NCI-H2029 (cell line): ENCODE data around the gene IFNG-AS1.

ENCODE experiments used
- DNase-seq: peaks from one replicate; lab custom pipeline; 2025; lab: John Stamatoyannopoulos, UW

Gene IFNG-AS1

DNA sequence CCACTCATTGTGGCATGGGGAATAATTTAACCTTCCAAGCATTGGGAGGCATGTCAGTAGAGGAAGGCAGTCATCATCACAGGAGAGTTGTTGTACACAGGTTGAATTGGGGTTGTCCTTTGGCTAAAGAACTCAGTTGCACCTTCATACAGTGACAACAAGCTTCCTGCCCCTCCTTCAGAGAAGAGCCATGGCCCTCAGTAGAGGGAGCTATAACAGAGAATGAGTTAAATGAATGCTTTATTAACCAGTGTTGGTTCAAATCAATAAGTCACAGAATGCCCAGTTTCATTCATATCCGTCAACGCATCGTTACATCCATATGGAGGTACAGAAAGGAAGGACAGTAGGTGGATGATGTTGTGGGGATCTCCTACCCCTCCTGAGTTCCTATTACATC, 4.8 kb downstream of the IFNG-AS1 start:
- no peak for DNase-seq

DNA sequence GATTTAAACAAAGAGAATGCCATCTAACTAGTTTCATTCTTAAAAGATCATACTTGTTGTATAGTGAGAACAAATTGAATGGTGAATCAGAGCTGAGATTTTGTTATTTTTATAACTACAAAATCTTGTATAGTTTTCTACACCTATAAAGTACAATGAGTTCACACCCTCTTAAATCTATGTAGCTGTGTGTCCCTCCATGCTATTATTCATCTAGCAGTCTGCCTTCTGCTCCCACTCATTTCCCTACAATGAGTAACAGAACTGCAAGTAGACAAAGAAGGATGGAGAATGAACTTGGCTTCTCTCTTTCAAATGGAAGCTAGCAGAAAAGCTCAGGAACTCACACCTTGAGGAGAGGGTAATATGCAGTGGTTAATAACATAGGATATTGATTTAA, 7.1 kb downstream of the IFNG-AS1 start:
- no peak for DNase-seq

DNA sequence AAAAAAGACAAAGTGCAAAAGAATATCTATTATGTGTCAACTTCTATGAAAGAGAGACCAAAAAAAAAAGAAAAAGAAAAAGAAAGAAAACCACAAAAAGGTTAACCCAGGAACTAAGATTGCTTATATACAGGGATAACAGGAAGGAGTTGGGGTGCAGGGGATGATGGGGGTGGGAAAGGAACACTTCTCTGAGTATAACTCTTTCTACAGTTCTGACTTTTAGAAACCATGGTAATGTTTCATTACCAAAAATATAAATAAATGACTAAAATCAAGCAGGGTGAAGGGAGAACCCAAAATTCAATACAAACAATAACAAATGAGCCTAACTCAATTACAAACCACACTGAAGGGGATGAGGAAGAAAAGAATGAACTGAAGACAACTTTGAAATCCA, 9.1 kb downstream of the IFNG-AS1 start:
- no peak for DNase-seq

DNA sequence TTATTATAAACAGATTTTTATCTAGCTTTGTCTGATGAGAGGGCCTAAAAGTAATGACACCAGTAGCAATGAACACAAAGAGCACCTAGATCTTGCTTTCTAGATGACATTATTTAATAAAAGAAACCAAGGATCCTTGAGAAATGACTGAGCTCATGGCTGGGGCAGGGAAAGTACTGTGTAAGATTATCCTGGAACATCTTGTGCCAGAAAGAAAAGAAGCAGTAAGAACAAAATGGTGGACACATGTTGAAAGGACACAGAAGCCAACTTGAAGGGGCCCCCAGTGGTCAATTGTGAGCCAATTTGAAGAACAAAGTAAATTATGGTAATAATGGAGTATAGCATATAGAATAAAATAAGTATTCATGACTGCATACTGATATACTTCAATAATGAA, 10.0 kb downstream of the IFNG-AS1 start:
- DNase-seq, result no peak

DNA sequence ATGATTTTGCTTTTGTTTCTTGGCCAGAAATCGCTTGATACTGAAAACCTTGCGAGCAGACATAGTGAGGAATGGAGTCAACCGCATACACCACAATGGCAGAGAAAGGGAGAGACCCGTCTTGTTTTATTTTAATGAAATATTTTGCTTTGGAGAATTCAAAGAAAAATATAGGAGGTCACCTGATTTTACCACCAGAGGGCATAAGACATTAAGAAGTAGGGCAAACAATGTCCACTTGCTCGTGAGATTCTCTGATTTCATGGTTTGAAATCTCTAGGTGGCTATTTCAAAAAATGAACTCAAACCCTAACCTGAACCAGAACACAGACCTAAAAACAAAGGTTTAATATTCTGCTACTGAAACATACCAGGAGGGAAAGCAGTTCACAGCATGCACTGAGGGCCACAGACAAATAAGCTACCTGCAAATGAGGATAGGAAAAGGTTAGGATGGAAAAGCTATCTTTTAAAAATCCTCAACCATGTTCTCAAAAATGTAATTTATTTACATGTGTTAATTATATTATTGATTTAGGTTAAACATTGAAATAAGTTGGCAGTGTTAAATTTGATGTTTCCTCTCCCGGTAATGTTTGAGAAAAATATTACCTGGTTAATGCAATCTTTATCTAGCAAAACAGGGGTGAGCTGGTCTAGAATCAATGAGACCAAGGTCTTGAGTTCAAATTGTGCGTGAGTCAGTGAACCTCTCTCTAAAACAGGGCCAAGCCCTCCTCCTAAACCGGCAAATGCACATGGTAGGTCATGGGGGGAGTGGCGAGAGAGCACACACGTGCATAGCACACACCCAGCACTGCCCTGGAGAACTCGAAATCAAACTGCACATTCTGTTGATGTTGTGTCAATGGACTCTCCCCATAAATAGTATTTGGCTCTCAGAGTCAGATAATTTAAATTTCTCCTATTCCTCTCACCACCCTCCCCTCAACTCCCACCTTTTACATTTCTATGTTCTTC, 12.5 kb downstream of the IFNG-AS1 start:
- DNase-seq, result no peak

DNA sequence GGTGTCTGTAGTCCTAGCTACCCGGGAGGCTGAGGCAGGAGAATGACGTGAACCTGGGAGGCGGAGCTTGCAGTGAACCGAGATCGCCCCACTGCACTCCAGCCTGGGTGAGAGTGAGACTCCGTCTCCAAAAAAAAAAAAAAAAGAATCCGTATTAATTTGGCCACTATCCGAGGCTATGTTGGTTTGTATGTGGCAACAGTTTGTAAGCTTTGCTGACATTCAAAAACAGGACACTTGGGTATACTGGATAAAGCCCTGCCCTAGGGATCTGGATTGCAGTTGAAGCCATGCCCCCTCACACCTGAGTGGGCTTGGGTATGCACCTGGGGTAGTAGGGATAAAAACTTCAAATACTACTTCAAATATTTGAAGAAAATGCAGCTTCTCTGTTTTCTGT, 14.5 kb downstream of the IFNG-AS1 start:
- DNase-seq, result no peak

DNA sequence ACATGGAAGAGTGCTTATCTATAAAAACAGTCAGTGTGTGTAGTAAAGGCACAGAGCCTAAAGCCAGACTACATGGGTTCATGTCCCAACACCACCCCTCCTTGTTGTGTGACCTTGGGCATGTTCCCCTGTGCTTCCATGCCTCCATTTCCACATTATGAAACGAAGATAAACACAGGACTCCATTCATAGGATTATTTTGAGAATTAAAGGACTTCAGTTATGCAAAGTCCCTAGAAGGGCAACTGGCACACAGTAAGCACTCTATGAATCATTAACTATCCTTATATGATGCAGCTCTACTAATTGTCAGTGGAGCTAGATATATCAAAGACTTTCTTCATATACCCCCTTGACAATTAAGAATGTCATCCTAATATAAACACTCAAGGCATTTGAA, 17.8 kb downstream of the IFNG-AS1 start:
- DNase-seq, result no peak

DNA sequence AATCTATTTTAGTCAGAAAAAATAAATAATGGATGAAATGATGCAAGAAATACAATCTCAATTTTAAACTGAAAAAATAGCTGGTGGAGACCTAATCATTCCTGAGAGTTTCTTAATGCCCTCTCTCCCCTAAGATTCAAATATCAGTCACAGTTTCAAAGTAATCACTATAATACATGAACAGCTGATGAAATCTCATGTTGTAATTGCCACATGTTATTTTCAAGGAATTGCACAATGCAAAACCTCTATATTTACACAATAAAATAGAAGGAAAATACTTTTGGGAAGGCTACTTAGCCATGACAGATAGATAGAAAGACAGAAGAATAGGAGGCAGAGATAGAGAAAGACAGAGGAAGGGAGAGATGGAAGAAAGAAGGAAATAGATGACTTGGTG, 18.2 kb downstream of the IFNG-AS1 start:
- no peak for DNase-seq

DNA sequence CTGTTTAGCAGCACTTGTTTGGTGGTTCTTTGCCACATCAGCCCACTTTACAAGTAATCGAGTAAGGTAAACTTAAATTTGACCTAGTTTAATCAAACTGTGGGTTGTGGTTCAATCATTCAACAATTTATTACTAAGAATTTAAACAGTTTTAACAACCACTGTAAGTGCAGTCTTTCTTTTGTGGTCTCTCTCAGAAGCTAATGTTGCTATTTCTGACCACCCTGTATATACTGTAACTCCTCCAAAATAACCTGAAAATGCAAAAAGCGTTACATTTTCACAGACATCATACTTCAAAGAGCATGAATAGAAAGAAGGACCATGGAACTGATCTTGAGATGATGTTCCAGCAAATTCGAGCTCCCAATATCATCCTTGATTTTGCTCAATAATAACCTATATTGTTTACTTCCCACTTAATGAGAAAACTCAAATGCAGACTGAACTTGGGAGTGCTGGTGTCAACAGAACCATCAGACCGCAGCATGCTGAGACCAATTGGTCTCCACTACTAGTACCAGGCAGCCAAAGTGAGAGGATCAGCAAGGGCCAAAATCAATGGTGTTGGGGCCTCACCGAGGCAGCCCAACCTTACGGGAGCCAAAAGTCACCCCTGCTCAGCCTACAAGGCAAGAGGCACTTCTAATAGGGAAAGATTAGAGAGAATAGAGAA, 22.1 kb downstream of the IFNG-AS1 start:
- DNase-seq, result no peak

DNA sequence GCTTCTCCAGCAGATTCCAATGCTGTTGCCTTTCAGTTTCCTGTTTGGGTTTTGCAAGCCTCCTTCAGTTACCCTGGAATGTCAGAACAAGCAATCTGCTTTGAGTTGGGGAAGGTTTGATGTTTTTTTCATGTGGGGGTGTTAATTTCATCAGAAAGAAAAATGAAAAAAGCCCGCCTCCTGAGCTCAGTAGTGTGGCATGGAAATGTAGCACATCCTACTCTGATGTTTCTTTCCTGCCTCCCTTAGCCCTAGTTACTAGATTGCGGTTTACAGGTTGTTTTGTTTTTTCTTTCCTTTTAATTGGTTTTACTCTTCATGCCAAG, 22.6 kb downstream of the IFNG-AS1 start:
- no peak for DNase-seq

DNA sequence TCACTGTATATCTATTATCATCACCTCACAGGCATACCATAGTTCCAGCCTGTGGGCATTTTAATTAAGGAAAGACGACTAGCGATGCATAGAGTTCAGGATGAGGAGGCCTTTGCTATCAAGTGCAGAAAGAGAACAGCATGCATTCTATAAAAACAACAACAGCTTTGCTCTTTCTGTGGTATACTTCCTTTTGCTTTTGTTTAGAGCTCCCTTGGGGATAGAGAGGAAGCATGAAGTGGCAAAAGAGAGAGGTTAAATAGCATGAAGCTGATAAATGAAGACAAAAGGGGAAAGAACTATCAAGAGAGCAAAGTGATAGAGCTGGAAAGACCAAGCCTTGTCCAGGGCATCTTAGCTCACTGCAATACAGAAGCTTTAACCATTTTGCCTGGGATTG, 23.5 kb downstream of the IFNG-AS1 start:
- DNase-seq, result no peak

DNA sequence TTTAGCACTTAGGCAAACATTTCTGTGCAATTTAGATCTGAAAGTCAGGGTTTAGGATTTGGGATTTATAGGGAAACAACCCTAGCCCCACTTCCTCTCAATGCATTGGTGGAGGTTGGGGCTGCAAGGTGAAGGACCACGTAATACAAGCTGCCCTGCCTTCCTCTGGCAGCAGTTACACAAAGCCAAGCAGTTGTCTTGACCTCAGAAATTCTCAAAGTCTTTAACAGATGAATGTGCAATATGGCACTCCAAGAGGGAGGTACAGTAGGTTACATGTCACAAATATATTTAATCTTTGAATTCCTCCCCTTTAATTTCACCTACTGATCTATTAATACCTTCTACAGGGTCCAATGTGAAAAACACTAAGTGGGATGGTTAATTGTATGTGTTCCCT, 23.9 kb downstream of the IFNG-AS1 start:
- DNase-seq, result no peak

DNA sequence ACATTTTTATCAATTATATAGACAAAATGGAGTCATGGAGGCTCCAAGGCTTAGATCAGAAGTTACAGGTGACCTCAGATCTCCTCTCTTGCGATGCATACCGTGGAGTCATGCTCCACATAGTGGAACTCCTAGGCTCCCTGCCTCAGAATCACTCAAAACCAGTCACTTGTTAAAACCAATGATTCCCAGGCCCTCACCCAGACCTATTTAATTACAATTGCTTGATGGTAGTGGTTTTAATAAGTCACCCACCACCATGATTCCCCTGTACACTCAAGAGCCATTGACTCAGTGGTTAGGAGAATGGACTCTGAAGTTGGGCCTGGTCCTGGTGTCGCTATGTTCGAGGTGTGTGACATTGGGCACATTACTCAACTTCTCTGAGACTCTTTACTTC, 26.9 kb downstream of the IFNG-AS1 start:
- no peak for DNase-seq

DNA sequence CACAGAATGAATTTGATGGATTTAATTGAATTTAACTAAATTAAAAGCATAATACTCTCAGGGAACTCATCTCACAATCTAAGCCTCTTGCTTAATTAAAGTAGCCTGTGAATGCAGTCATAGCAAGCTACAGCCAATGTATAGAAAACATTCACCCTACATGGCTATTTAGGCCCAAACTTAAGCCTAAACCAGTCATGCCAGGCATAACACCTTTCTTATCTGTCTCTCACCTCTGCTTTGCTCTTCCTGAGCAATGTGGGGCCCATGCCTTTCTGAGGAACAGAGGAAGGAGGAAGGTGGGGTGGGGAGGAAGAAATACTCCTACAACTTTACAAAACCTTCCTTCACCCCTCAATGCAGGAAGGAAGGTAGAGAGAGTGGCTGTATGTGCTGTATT, 29.1 kb downstream of the IFNG-AS1 start:
- DNase-seq, result no peak

DNA sequence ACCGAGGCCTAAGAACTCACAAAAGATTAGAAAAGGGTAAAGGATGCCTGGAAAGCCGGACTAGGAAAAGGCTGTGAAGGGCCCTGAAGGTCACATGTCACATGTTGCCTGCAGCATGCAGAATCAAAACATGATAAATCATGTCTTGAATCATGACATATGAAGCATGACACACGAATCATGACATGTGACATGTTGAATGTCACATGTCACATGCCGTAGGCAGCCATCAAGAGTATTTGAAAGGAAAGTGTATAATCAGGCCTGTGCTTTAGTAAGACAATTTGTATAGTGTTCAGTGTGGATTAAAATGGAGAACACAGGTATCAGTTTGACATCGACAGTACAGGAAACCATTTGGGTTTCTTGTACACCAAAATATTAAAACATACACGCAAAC, 30.8 kb downstream of the IFNG-AS1 start:
- no peak for DNase-seq

DNA sequence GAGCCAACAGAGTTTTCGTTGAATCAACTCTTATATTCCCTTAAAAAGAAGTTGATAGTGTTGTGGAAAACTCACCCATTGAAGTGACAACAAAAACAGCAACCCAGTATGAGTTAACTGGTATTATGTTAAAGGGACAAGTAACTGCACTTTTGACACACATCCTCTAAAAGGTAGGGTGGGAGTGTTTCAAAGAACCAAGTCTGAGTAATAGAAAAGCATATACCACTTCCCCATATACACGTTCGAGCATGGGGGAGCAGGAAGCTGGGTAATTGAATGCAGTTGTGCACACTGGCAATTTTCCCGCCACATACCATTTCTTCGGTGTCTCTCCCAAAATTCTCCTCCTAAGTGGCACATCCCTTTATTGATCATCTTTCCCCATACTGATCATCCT, 31.5 kb downstream of the IFNG-AS1 start:
- DNase-seq, result no peak

DNA sequence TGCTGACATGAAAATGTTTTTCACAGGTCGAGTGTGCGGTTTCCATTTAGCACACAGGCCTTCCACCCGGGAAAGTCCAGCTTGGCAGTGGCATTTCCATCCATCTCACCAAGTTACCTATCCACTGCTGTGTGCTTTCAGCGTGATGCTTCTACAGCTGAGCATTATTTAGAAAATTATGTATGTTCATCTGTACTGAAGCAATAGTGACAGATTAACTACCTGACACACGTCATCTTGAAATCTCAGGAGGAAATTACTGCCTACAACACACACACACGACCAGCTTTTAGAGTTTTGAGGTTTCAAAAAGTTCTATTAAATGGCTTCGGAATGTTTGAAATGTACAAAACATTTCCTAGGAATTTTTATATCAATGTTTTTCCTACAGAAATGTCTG, 39.4 kb downstream of the IFNG-AS1 start:
- no peak for DNase-seq

DNA sequence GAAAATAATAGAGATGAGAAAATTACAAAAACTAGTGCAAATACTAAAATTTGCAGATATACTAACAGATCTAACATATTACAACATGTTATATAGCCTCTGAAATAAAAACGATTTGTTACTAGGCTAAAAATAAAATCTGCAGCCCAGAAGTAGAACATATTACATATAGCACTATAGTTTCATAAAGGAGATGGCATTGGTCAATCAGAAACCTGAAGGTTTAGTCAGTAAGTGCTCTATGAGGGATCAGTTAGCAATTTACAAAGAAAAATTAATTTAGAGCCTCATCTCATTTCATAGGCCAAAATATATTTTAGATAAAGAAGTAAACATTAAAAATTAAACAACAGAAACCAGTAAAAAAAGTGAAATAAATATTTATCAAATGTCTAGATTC, 41.0 kb downstream of the IFNG-AS1 start:
- no peak for DNase-seq

DNA sequence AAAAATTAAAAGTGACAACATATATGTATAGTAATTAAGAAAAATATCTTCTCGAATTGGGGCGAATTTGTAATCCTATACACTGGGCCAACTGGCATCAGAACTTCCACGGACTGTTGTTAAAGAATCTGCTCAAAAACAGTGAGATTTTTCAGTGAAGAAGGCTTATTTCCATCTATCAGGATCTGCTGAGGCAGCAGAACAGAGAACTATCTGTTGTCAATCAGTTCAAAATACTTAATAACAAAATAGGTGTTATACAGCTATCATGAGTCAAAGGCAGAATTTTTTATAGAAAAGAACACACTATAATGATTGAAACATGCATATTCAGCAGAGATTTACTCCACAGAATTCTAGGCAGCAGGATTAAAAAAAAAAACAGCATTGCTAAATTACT, 41.9 kb downstream of the IFNG-AS1 start:
- DNase-seq, result no peak

DNA sequence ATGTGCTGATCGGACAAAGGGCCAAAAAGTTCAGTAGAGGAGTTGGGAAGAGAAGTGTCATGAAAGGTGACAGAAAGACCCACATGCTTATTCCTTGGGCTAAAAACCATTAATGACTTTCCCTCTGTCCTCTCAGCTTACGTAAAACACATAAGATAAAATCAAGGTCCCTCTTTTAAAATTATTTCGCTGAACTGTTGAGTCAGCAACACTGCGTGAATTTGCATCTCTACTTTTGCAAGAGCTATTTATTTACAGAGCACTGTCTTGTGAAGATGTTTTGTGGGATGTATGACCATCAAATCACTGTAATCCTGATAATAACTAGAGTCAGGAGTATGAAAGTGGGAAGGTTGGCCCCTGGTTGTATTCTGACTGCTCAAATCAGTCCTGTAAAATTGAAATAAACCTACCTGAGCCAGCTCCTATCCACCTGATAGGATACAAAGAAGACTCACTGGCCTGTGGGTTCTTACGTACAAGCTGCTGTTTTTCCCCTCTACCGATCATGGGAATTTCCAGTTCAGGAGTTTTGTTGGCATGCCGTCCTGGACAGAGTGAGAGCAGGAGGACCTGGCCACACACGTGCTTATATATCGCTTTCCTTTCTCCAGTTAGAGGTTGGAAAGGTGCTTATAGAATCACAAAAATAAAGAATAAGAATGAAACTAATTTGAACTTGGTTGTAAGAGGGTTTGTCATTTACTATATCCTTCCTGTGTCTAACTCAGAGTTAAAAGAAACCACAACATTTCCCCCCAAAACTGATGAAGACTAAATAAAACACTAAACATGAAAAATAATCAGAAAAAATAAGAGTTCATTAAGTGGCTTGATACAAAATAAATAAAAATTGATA, 42.9 kb downstream of the IFNG-AS1 start:
- DNase-seq, result no peak

DNA sequence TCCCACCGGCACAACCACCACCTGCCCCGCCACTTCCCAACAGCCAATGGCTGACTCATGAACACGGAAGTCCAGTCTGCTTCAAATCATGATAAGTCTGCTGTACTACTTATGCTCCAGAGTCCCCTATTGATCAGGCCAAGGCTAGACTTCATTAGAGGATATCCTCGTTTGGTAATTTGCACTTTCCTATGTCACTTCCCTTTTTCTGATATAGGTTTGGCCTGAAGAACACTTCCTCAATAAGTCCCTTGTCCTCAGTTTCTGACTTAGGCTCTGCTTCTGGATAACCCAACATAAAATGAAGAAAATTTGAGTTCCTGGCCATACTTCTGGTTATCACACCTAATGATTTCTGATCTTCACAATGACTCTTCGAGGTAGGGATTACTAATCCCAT, 45.3 kb downstream of the IFNG-AS1 start:
- no peak for DNase-seq

DNA sequence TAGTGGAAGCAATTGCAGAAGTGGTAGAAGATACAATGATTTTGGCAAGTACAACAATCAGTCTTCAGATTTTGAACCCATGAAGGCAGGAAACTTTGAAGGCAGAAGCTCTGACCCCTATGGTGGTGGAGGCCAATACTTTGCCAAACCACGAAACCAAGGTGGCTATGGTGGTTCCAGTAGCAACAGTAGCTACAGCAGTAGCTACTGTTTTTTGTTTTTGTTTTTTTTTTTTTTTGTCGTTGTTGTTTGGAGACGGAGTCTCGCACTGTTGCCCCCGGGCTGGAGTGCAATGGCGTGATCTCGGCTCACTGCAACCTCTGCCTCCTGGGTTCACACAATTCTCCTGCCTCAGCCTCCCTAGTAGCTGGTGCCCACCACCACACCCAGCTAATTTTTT, 47.4 kb downstream of the IFNG-AS1 start:
- no peak for DNase-seq
